Measurements from ENCODE around the gene PRR15. TPM values are rescaled to one million over a fixed set of nuclear protein-coding genes. Genes with fewer than 3 reads are reported as not detected.

The PRR15 gene
- total RNA-seq, 1 experiment from 2014 or later: 2.9 TPM

GRCh38 chr7:29567174-29567573 lies 3.5 kb downstream of the PRR15 start (continued):
- TF ChIP-seq CTCF (IDR thresholded peaks at IDR 0.05 in 2 of 3, conservative IDR thresholded peaks at IDR 0.05 in 1 of 3; ENCODE audit: borderline replicate concordance in 1 of 3, insufficient read depth in 1 of 3, low read depth in 2 of 3, low read length in 2 of 3) (no peak), TCF7L2 (IDR thresholded peaks at IDR 0.05; ENCODE audit: borderline replicate concordance, extremely low read depth, insufficient read depth, insufficient read length) (no peak), EZH2 (IDR thresholded peaks at IDR 0.05) (no peak), MAX (IDR thresholded peaks at IDR 0.05) (no peak), RAD21 (IDR thresholded peaks at IDR 0.05; ENCODE audit: low read depth) (no peak), SIN3A (IDR thresholded peaks at IDR 0.05; ENCODE audit: low read depth) (no peak), POLR2AphosphoS5 (IDR thresholded peaks at IDR 0.05; ENCODE audit: low read depth, low read length) (no peak), SP1 (IDR thresholded peaks at IDR 0.05; ENCODE audit: low read depth) (no peak), CBX3 (IDR thresholded peaks at IDR 0.05; ENCODE audit: low read depth) (no peak), EZH2phosphoT487 (IDR thresholded peaks at IDR 0.05; ENCODE audit: borderline replicate concordance) (no peak)

GRCh38 chr7:29569648-29570047 lies 6.0 kb downstream of the PRR15 start:
- Histone ChIP-seq H4K20me1 (ENCODE audit: insufficient read depth) (no peaks in the 10 kb centered on the region), H3K36me3 (ENCODE audit: control insufficient read depth in 1 of 2, insufficient read depth in 2 of 2, low read length in 2 of 2) (no peaks in the 10 kb centered on the region), H3K9me3 (ENCODE audit: control insufficient read depth in 1 of 2, insufficient read depth in 1 of 2, low read depth in 1 of 2, low read length in 2 of 2) (no peaks in the 10 kb centered on the region), H2AFZ (ENCODE audit: low read depth, low read length, poor library complexity, severe bottlenecking) (peak overlapping the region; percentile 8), H3K9me2 (ENCODE audit: insufficient read depth) (no peaks in the 10 kb centered on the region), H3K27me3 (ENCODE audit: insufficient read depth, low read length) (no peaks in the 10 kb centered on the region), H3K79me2 (ENCODE audit: insufficient read depth, low read length) (no peaks in the 10 kb centered on the region), H3K4me1 (ENCODE audit: control insufficient read depth in 1 of 2, insufficient read depth in 2 of 2, low read length in 2 of 2) (peaks cover 3 to 10% of the 10 kb centered on the region in 2 experiments; a peak in 2 of 4 replicates), H3K27ac (ENCODE audit: low read depth, low read length) (no peak overlapping the region), H3K4me2 (ENCODE audit: low read length) (no peak overlapping the region), H3K9ac (ENCODE audit: low read length) (no peak overlapping the region), H3K4me3 (replicated peaks in 1 of 2; ENCODE audit: low read depth in 1 of 2, low read length in 2 of 2) (no peak overlapping the region)
- ChIA-PET CTCF (no interaction called here), RAD21 (ENCODE audit: low non-redundant PET in 1 of 2, low total read pairs in 2 of 2, uncharacterized antibody in 2 of 2, unreplicated experiment in 2 of 2) (no interaction called here), POLR2A (no interaction called here)
- TF ChIP-seq FOSL1 (IDR thresholded peaks at IDR 0.05; ENCODE audit: low read depth) (0 out of 2 replicates have a peak, but pooled peaks have one; percentile 17), ZFX (IDR thresholded peaks at IDR 0.05) (no peak), ATF3 (IDR thresholded peaks at IDR 0.05) (no peak), TCF7L2 (IDR thresholded peaks at IDR 0.05; ENCODE audit: borderline replicate concordance, extremely low read depth, insufficient read depth, insufficient read length) (no peak), CEBPB (IDR thresholded peaks at IDR 0.05; ENCODE audit: low read depth) (no peak), EZH2 (IDR thresholded peaks at IDR 0.05) (no peak)
- ATAC-seq: 0 out of 2 replicates have a peak, but pooled peaks have one; percentile 35
- no peak for DNase-seq (ENCODE audit: low read depth, low spot score)
- no TSS peak for BruUV-seq (replicated peaks)
- intact Hi-C loops (cut with micrococcal nuclease): no loop called here
